ENCODE data around the gene COP1.

- no peak for TF ChIP-seq CTCF (conservative IDR thresholded peaks at IDR 0.05; ENCODE audit: low read depth, low read length)
- TF ChIP-seq EZH2 (IDR thresholded peaks at IDR 0.05; ENCODE audit: borderline replicate concordance, low read depth, low read length, poor library complexity, severe bottlenecking) = no peak
Observed at GRCh38 chr1:176090766-176091165, 116.3 kb downstream of the COP1 start.

Measured in A673 (cell line).